HUES6 (cell line): ENCODE data around the gene CADM2.
"Not testable (repeated sequence)": the region's sequence is repeated elsewhere in the genome, so short reads cannot be mapped to it uniquely, and the experiment has no call there.

ENCODE experiments used
- H3K27ac ChIP-seq: 2 replicates; pipeline ENCODE4 v1.7.0; 2013; ENCODE audit warnings: low read depth, mild to moderate bottlenecking, low read length, inconsistent platforms
- H3K27me3 ChIP-seq: 2 replicates; pipeline ENCODE4 v1.6.1; 2013; ENCODE audit warnings: low read length; ENCODE audit not compliant: control insufficient read depth, insufficient read depth
- H3K36me3 ChIP-seq: 2 replicates; pipeline ENCODE4 v1.6.1; 2013; ENCODE audit warnings: low read length; ENCODE audit not compliant: control insufficient read depth, insufficient read depth
- H3K4me1 ChIP-seq: 2 replicates; pipeline ENCODE4 v1.6.1; 2013; ENCODE audit warnings: low read length; ENCODE audit not compliant: control insufficient read depth, insufficient read depth
- H3K4me3 ChIP-seq: 2 replicates; pipeline ENCODE4 v1.5.1; 2013; ENCODE audit warnings: low read depth, low read length
- H3K9ac ChIP-seq: one replicate; pipeline ENCODE4 v1.6.1; 2013; ENCODE audit warnings: mild to moderate bottlenecking, low read length
- H3K9me3 ChIP-seq: 2 replicates; pipeline ENCODE4 v1.6.1; 2013; ENCODE audit warnings: low read depth, low read length; ENCODE audit not compliant: control insufficient read depth, insufficient read depth

The CADM2 gene

DNA sequence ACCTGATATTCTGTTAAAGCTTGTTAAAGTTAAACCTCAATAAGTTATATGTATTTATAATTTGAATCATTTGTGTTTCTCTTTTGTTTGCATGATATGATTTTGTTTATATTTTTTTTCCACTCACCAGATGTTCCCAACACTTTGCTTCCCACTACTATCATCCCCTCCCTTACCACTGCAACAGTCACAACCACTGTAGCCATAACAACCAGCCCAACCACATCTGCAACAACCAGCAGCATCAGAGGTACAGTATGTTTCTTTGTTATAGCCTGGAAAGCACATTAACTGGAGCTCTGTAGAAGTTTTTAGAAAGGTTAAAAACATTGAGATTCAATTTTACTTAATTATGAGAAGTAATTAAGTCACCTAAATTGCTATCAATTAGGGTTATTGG is 1020.2 kb downstream of the CADM2 start:
- Histone ChIP-seq H3K9me3 (no peaks in the 10 kb centered on the region), H3K27me3 (no peaks in the 10 kb centered on the region), H3K36me3 (no peaks in the 10 kb centered on the region), H3K4me3 (no peak overlapping the region), H3K4me1 (no peaks in the 10 kb centered on the region), H3K27ac (no peak overlapping the region), H3K9ac (no peak overlapping the region)

DNA sequence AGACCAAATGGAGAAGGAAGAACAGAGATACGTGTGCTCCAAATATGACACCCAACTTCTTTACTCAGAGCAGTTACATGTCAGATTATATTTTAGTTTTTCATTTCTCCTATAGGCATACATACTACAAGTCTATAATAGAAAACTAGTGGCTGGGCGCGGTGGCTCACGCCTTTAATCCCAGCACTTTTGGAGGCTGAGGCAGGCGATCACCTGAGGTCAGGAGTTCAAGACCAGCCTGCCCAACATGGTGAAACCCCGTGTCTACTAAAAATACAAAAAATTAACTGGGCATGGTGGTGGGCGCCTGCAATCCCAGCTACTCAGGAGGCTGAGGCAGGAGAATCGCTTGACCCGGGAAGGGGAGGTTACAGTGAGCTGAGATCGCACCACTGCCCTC is 1030.8 kb downstream of the CADM2 start:
- not testable (repeated sequence) for H3K27ac ChIP-seq, H3K4me1 ChIP-seq, H3K9me3 ChIP-seq, H3K4me3 ChIP-seq, H3K36me3 ChIP-seq, H3K27me3 ChIP-seq, H3K9ac ChIP-seq

DNA sequence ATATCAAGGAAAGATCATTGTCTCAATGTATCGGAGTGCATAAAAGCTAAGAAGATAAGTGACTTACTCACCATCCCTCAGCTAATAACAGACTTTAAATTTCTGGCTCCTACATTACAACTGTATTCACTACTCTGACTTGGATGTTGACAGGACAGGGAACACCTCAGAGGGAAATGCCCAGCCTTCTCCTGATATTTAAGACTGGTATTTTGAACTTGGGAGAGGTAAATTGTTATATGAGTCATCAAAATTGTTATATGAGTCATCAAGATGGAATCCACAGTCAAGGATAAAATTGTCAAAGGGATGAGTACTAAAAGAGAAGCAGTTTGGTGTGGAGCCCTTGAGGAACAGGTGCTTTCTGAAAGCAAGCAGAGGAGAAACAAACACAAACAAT is 1070.8 kb downstream of the CADM2 start:
- Histone ChIP-seq H3K27ac (no peak overlapping the region), H3K36me3 (no peaks in the 10 kb centered on the region), H3K9ac (no peak overlapping the region), H3K4me3 (no peak overlapping the region), H3K4me1 (no peaks in the 10 kb centered on the region), H3K9me3 (no peaks in the 10 kb centered on the region), H3K27me3 (no peaks in the 10 kb centered on the region)

DNA sequence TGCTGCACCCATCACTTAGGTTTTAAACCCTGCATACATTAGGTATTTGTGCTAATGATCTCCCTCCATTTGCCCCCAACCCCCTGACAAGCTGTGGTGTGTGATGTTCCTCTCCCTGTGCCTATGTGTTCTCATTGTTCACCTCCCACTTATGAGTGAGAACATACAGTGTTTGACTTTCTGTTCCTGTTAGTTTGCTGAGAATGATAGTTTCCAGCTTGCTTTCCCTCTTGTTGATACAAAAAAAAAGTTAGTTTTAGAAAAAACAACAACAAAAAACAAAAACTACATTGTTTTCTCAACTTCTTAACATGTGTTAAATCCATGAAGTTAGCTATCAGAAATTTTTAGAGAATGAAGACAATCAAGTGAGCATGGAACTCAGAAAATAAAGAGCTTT is 1079.1 kb downstream of the CADM2 start:
- Histone ChIP-seq H3K9ac (no peak overlapping the region), H3K4me1 (no peaks in the 10 kb centered on the region), H3K4me3 (no peak overlapping the region), H3K27me3 (no peaks in the 10 kb centered on the region), H3K36me3 (no peaks in the 10 kb centered on the region), H3K9me3 (peaks cover 10% of the 10 kb centered on the region), H3K27ac (no peak overlapping the region)

DNA sequence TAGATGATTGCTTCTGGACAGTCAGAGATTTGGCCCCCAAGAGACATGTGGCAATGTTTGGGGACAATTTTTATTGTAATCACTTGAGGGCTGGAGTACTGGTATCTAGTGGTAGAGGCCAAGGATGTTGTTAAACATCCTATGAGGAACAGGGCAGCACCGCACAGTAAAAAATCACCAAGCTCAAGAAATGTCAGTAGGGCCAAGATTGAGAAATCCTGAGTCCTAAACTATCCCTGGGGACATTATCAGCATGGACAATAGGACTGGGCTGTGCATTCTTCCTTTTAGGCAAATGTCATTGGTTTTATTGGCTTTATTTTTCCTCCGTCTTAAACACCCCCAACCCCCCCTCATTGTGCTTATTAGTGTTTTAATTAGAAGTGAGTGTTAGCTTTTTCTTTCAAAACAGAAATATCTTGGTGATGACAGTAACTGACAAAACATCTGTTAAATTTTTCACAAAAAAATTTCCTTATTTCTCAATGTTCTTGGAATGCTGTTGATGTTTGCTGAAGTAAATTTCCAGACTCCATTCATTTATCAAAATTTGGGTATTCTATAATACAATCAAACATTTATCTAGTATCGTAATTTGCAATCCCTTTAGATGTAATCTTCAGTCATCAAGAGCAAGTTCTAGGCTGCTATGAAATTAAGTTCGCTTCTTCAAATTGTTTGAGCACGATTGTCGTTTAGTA is 1087.8 kb downstream of the CADM2 start:
- Histone ChIP-seq H3K27me3 (no peaks in the 10 kb centered on the region), H3K9ac (no peak overlapping the region), H3K36me3 (no peaks in the 10 kb centered on the region), H3K4me1 (no peaks in the 10 kb centered on the region), H3K4me3 (no peak overlapping the region), H3K9me3 (no peaks in the 10 kb centered on the region), H3K27ac (no peak overlapping the region)

DNA sequence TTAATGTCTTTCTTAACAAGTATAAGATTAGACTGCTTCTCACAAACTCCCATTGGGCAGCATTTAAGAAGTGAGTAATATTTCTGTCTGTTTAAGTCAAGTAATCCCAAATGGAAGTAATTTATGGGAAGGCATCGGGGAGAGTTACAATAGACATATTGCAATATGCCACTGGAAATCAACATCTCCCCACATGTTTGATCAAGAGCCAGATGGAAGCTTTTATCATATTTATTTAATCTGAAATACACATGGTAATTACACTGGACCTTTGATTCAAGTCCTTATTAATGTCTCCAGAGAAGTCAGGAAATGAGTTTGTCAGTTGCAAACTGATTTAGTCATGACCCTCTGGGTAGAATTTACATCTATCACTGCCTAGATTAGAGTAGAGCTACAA is 1088.4 kb downstream of the CADM2 start:
- no peaks in the 10 kb centered on the region for H3K4me1 ChIP-seq
- no peak overlapping the region for H3K4me3 ChIP-seq
- no peak overlapping the region for H3K9ac ChIP-seq
- no peaks in the 10 kb centered on the region for H3K9me3 ChIP-seq
- no peak overlapping the region for H3K27ac ChIP-seq
- H3K27me3 ChIP-seq: no peaks in the 10 kb centered on the region
- no peaks in the 10 kb centered on the region for H3K36me3 ChIP-seq

DNA sequence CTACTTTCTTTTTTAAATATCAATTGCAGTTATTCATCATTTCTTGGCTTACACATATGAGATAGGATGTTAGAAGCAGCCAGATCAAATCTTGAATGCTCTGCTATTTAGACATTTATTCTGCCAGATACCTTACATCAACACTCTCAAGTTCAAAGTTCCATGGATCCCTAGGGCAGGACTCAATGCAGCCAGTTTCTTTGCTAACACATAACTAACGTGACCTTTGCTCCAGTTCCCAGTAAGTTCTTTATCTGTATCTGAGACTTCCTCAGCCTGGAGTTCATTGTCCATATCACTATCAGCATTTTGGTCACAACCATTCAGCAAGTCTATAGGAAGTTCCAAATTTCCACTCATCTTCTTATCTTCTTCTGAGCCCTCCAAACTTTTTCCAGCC is 1092.3 kb downstream of the CADM2 start:
- Histone ChIP-seq H3K9ac (no peak overlapping the region), H3K27me3 (no peaks in the 10 kb centered on the region), H3K4me1 (no peaks in the 10 kb centered on the region), H3K27ac (no peak overlapping the region), H3K4me3 (no peak overlapping the region), H3K9me3 (no peaks in the 10 kb centered on the region), H3K36me3 (no peaks in the 10 kb centered on the region)

DNA sequence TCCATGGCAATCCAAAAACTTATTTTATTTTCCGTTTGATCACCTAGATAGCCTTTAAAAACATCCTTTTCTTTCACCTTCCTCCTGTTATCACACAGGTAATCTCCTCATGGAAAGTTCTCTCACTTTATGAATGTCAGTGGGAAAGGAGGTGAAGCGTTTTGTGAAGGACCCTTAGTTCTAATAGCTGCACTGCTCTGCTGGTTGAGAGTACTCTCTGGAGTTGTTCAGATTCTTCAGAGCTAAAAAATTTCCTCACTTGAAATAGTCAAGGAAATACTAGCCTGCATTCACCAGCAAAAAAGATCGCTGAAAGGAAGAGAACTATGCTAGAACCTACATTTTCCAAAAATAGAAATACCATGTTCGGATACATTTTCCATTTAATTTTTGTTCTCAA is 1097.2 kb downstream of the CADM2 start:
- Histone ChIP-seq H3K4me1 (no peaks in the 10 kb centered on the region), H3K9me3 (no peaks in the 10 kb centered on the region), H3K9ac (no peak overlapping the region), H3K4me3 (no peak overlapping the region), H3K36me3 (no peaks in the 10 kb centered on the region), H3K27me3 (no peaks in the 10 kb centered on the region), H3K27ac (no peak overlapping the region)

DNA sequence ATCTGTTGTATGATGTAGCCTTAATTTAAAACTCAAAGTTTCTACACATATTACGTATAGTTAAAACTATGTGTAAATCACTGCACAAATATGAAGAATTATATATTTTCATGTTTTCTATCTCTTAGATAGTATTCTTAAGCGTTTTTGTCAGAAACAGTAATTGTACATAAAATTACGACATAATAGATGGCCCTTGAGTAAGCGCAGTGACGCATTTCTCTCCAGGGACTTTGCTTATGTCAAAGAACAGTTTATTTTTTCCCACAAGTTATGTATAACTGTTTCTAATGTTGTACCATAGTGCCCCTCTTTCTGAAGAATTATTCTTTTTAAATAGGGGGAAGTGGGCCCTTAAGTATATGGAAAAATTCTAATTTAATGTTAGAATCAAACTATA is 1098.2 kb downstream of the CADM2 start:
- no peak overlapping the region for H3K9ac ChIP-seq
- no peaks in the 10 kb centered on the region for H3K4me1 ChIP-seq
- no peaks in the 10 kb centered on the region for H3K36me3 ChIP-seq
- H3K27ac ChIP-seq: no peak overlapping the region
- no peaks in the 10 kb centered on the region for H3K9me3 ChIP-seq
- H3K4me3 ChIP-seq: no peak overlapping the region
- H3K27me3 ChIP-seq: no peaks in the 10 kb centered on the region

DNA sequence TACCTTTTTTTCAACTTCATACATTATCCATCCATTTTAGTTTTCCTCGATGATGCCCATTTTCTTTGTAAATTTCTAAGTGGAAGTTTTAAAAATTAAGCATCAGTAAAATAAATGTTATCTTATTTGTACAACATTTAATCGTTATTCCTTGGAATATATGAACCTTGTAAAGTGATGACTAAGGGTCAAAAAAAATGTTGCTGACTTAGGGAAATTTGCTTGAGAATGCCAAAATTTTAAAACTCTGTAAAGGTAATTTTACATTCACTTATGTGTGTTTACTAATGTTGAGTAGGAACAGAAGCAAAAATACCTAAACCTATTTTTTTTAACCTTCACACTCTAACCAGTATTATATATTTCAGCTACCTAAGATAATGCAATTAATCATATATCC is 1115.0 kb downstream of the CADM2 start:
- H3K4me1 ChIP-seq: no peaks in the 10 kb centered on the region
- no peaks in the 10 kb centered on the region for H3K9me3 ChIP-seq
- H3K36me3 ChIP-seq: no peaks in the 10 kb centered on the region
- H3K9ac ChIP-seq: no peak overlapping the region
- H3K27me3 ChIP-seq: no peaks in the 10 kb centered on the region
- H3K4me3 ChIP-seq: no peak overlapping the region
- no peak overlapping the region for H3K27ac ChIP-seq

DNA sequence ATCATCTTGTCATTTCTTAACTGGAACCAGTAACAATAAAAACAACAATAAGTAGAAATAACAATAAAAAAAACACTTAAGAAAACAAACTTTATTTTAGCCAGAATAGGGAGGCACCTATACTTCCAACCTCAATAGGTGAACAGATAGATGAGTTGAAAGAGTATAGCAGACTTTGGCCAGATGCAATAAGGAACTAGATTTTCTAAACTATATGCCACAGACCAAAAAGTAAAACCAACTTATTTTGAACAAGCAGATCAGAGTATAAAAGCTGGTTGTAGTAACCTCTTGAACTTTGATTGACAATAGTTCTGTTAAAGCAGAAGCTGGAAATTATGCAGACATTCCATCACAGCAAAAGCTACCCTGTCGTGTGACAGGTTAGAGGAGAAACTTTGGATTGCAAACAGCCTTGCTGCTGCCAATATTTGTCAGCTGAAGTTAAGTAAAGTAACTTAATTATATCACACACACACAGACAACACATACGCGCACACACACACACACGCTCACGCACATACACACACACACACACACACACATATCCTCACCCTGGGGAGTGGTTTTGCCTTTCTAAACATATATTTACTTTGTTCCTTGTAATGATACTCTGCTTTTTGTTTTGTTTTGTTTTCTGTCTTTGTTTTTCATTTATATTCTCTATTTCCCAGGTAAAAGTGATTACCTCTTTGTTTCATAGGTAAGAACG is 1128.5 kb downstream of the CADM2 start:
- Histone ChIP-seq H3K9ac (no peak overlapping the region), H3K27ac (no peak overlapping the region), H3K4me1 (no peaks in the 10 kb centered on the region), H3K9me3 (peaks cover 21% of the 10 kb centered on the region), H3K4me3 (no peak overlapping the region), H3K27me3 (no peaks in the 10 kb centered on the region), H3K36me3 (no peaks in the 10 kb centered on the region)
